Uterus (tissue), 4 donors: ENCODE data around the gene TIMM10B. TPM values are rescaled to one million over a fixed set of nuclear protein-coding genes. Genes with fewer than 3 reads are reported as not detected.

ENCODE experiments used
- DNase-seq, 2 donors: peaks; one replicate each; pipeline ENCODE4 v3.0.0-alpha.2; 2019 to 2020
- H3K27ac ChIP-seq, 2 donors: fragments of 200-600 bp; sonication (generic); 1 replicate in 1 of 2; 2 replicates in 1 of 2; pipeline ENCODE4 v1.5.1; 2016 to 2018
- H3K27me3 ChIP-seq, 2 donors: fragments of 200-600 bp; sonication (generic); one replicate each; pipeline ENCODE4 v1.5.1; 2018 to 2019; ENCODE audit warnings: control low read depth in 1 of 2
- H3K36me3 ChIP-seq, 2 donors: fragments of 200-600 bp; sonication (generic); one replicate each; pipeline ENCODE4 v1.5.1; 2019; ENCODE audit warnings: control low read depth in 1 of 2
- H3K4me1 ChIP-seq, 2 donors: fragments of 200-600 bp; sonication (generic); one replicate each; pipeline ENCODE4 v1.5.1; 2018 to 2019; ENCODE audit warnings: control low read depth in 1 of 2
- H3K4me3 ChIP-seq, 2 donors: fragments of 200-600 bp; sonication (generic); 1 replicate in 1 of 2; 2 replicates in 1 of 2; pipeline ENCODE4 v1.5.1; 2018 to 2019; ENCODE audit warnings: mild to moderate bottlenecking in 1 of 2
- H3K9me3 ChIP-seq, 2 donors: fragments of 200-600 bp; sonication (generic); one replicate each; pipeline ENCODE4 v1.5.1; 2019; ENCODE audit warnings: control low read depth in 1 of 2
- POLR2A ChIP-seq, 2 donors: fragments of 450-650 bp; IDR thresholded peaks; one replicate each; pipeline ENCODE4 v1.6.1; 2016; ENCODE audit warnings: antibody characterized with exemption in 2 of 2, mild to moderate bottlenecking in 1 of 2, moderate library complexity in 1 of 2
- intact Hi-C: fragments of 100-400 bp; cut with DNase I; formaldehyde crosslinking; loops from one replicate; pipeline ENCODE4 v1.15.1; 2023; ENCODE audit warnings: low total_unique reads
- total RNA-seq, 4 donors: library from RNA; depleted of rRNA in 3 of 4; stranded (reverse); fragments of >200 nt in 3 of 4; gene quantifications; one replicate each; pipeline versions ENCODE4 v1.1.0 to v1.2.4, GENCODE V29; 2014 to 2023
- TF ChIP-seq, protein P1 (sequence below), 4 experiments: fragments of 200-600 bp in 2 of 4; fragments of 450-650 bp in 2 of 4; sonication (generic) in 2 of 4; IDR thresholded peaks; one replicate each; pipeline ENCODE4 v1.5.1; 2016 to 2019; ENCODE audit warnings: antibody characterized with exemption in 4 of 4, mild to moderate bottlenecking in 2 of 4, moderate library complexity in 1 of 4
- donor health status: DM: yes; HTN: yes; CAD: no.

Gene TIMM10B
- total RNA-seq, 4 donors from 2014 or later = 7.9 to 40.7 (median 28.4) TPM

DNA sequence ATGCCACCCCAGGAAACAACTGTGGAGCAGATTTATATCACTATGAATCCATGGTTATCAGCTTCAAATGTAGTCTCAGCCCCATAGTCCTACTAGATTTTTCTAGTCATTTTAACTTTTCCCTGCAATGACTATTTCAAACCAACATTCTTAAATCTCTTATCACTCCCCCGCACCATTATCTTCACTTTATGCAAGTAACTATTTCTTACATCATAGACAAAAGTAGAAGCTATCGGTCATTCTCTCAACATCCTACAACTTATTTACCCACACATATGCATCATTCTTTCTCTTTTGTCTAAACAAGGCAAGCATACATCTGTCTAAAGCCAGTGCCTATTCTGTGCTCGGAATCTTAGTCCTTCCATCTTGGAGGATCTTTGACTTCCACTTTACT lies 4.4 kb downstream of the TIMM10B start:
- Histone ChIP-seq H3K4me3 (no peak overlapping the region), H3K27ac (no peak overlapping the region), H3K9me3 (no peaks in the 10 kb centered on the region), H3K27me3 (no peaks in the 10 kb centered on the region), H3K36me3 (no peaks in the 10 kb centered on the region), H3K4me1 (peaks cover under 1 to 6% of the 10 kb centered on the region in 2 donors)
- TF ChIP-seq, protein P1, sequence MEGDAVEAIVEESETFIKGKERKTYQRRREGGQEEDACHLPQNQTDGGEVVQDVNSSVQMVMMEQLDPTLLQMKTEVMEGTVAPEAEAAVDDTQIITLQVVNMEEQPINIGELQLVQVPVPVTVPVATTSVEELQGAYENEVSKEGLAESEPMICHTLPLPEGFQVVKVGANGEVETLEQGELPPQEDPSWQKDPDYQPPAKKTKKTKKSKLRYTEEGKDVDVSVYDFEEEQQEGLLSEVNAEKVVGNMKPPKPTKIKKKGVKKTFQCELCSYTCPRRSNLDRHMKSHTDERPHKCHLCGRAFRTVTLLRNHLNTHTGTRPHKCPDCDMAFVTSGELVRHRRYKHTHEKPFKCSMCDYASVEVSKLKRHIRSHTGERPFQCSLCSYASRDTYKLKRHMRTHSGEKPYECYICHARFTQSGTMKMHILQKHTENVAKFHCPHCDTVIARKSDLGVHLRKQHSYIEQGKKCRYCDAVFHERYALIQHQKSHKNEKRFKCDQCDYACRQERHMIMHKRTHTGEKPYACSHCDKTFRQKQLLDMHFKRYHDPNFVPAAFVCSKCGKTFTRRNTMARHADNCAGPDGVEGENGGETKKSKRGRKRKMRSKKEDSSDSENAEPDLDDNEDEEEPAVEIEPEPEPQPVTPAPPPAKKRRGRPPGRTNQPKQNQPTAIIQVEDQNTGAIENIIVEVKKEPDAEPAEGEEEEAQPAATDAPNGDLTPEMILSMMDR (IDR thresholded peaks at IDR 0.05) = no peak
- no peak for TF ChIP-seq POLR2A (IDR thresholded peaks at IDR 0.05)
- no peak for DNase-seq
- intact Hi-C loops = no loop called here

DNA sequence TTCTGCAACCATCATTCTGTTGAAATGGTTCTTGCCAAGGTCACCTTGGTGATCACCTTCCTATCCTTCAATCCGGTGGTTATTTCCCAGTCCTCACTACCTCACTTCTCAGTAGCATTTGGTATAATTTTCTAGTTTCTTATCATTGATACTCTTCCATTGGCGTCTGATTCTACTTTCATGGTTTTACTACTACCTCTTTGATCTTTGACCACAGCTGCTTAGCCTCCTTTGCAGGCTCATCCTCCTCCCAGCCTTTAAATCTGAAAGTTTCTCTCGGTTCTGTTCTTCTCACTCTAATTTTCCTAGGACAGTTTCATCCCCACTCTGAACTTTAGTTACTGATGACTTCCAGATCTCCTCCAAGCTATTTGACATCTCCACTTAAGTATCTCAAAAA lies 5.0 kb downstream of the TIMM10B start:
- H3K9me3 ChIP-seq = no peaks in the 10 kb centered on the region
- intact Hi-C loops = no loop called here
- no peak for DNase-seq
- H3K36me3 ChIP-seq = no peaks in the 10 kb centered on the region
- no peak overlapping the region for H3K27ac ChIP-seq
- TF ChIP-seq, protein P1 (IDR thresholded peaks at IDR 0.05) = no peak
- no peak for TF ChIP-seq POLR2A (IDR thresholded peaks at IDR 0.05)
- H3K4me3 ChIP-seq = no peak overlapping the region
- H3K27me3 ChIP-seq = no peaks in the 10 kb centered on the region
- H3K4me1 ChIP-seq = peaks cover 0 to 6% of the 10 kb centered on the region in 2 donors

DNA sequence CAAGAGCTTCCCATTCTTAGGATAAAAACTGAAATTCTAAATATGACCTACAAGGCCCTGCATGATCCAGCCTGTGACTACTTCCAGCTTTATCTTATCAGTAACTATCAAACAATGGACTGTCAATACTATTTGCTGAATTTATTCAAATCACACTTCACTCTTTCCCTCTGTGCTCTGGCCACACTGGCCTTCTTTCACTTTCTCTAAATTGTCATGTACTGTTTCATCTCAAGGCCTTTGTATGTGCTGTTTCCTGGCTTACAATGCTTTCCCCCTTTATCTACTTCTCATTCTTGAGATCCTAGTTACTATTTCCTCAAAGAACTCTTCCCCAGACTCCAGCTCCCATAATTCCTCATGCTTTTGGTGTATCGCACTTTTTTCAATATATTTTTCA lies 5.6 kb downstream of the TIMM10B start:
- DNase-seq = no peak
- no peak overlapping the region for H3K27ac ChIP-seq
- no peak overlapping the region for H3K4me3 ChIP-seq
- H3K27me3 ChIP-seq = no peaks in the 10 kb centered on the region
- no peaks in the 10 kb centered on the region for H3K9me3 ChIP-seq
- no peaks in the 10 kb centered on the region for H3K36me3 ChIP-seq
- TF ChIP-seq, protein P1 (IDR thresholded peaks at IDR 0.05) = no peak
- intact Hi-C loops = no loop called here
- H3K4me1 ChIP-seq = peaks cover 0 to 6% of the 10 kb centered on the region in 2 donors

DNA sequence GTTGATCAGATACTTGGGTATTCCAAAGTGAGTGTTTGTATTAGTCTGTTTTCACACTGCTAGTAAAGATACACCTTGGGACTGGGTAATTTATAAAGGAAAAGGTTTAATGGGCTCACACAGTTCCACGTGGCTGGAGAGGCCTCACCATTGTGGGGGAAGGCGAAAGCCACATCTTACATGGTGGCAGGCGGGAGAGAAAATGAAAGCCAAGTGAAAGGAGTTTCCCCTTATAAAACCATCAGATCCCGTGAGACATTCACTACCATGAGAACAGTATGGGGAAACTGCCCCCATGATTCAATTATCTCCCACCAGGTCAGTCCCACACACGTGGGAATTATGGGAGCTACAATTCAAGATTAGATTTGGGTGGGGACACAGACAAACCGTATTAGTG lies 7.0 kb downstream of the TIMM10B start:
- no peak for TF ChIP-seq POLR2A (IDR thresholded peaks at IDR 0.05)
- TF ChIP-seq, protein P1 (IDR thresholded peaks at IDR 0.05) = no peak
- H3K9me3 ChIP-seq = no peaks in the 10 kb centered on the region
- no peaks in the 10 kb centered on the region for H3K27me3 ChIP-seq
- intact Hi-C loops = no loop called here
- no peaks in the 10 kb centered on the region for H3K36me3 ChIP-seq
- no peak overlapping the region for H3K27ac ChIP-seq
- H3K4me1 ChIP-seq = no peaks in the 10 kb centered on the region
- no peak overlapping the region for H3K4me3 ChIP-seq
- DNase-seq = no peak

DNA sequence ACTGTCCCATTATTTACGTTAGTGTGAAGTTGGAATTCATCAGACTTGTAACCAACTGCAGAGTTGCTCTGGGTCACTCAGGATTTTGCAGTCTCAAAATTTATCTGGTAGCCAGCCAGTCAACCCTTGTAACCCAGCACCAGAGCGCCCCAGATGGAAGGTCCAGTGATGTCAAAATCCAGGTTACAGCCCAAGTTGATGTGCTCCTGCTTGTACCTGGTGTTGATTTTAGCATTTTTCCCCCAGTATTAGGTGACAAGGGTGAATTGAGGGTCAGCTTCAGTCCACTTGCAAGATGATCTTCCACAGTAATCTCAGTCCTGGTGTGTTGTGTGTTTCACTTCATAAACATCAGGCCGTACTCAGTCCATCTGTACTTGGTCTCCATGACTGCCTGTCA lies 7.5 kb downstream of the TIMM10B start:
- no peaks in the 10 kb centered on the region for H3K9me3 ChIP-seq
- H3K4me1 ChIP-seq = no peaks in the 10 kb centered on the region
- H3K27ac ChIP-seq = no peak overlapping the region
- no peaks in the 10 kb centered on the region for H3K27me3 ChIP-seq
- TF ChIP-seq, protein P1 (IDR thresholded peaks at IDR 0.05) = no peak
- no peak for TF ChIP-seq POLR2A (IDR thresholded peaks at IDR 0.05)
- DNase-seq = no peak
- H3K4me3 ChIP-seq = no peak overlapping the region
- intact Hi-C loops = no loop called here
- H3K36me3 ChIP-seq = no peaks in the 10 kb centered on the region
